HUES6 (cell line): ENCODE data around the gene UBAP1.
"Not testable (repeated sequence)": the region's sequence is repeated elsewhere in the genome, so short reads cannot be mapped to it uniquely, and the experiment has no call there.

Experiments used
- H3K27ac ChIP-seq: 2 replicates; pipeline ENCODE4 v1.7.0; 2013; ENCODE audit warnings: low read depth, mild to moderate bottlenecking, low read length, inconsistent platforms
- H3K27me3 ChIP-seq: 2 replicates; pipeline ENCODE4 v1.6.1; 2013; ENCODE audit warnings: low read length; ENCODE audit not compliant: control insufficient read depth, insufficient read depth
- H3K36me3 ChIP-seq: 2 replicates; pipeline ENCODE4 v1.6.1; 2013; ENCODE audit warnings: low read length; ENCODE audit not compliant: control insufficient read depth, insufficient read depth
- H3K4me1 ChIP-seq: 2 replicates; pipeline ENCODE4 v1.6.1; 2013; ENCODE audit warnings: low read length; ENCODE audit not compliant: control insufficient read depth, insufficient read depth
- H3K4me3 ChIP-seq: 2 replicates; pipeline ENCODE4 v1.5.1; 2013; ENCODE audit warnings: low read depth, low read length
- H3K9ac ChIP-seq: one replicate; pipeline ENCODE4 v1.6.1; 2013; ENCODE audit warnings: mild to moderate bottlenecking, low read length
- H3K9me3 ChIP-seq: 2 replicates; pipeline ENCODE4 v1.6.1; 2013; ENCODE audit warnings: low read depth, low read length; ENCODE audit not compliant: control insufficient read depth, insufficient read depth

The UBAP1 gene

GRCh38 chr9:34301064-34301463 is 122.2 kb downstream of the UBAP1 start:
- not testable (repeated sequence) for H3K9me3 ChIP-seq, H3K27ac ChIP-seq, H3K9ac ChIP-seq, H3K36me3 ChIP-seq, H3K27me3 ChIP-seq, H3K4me3 ChIP-seq, H3K4me1 ChIP-seq
